Activated T-helper 1 cell treated with anti-CD3 and anti-CD28 coated beads, Interleukin-12 subunit alpha, Interleukin-12 subunit beta, Interleukin-2, Interleukin-4 antibody, amounts not matched to agents 30 ng/mL and 10 ng/mL and 1 ng/mL, durations not matched to agents 14 hours and 24 hours and 36 hours (primary cell): Measurements from ENCODE around the gene NUCKS1. TPM values are rescaled to one million over a fixed set of nuclear protein-coding genes. Genes with fewer than 3 reads are reported as not detected.

Experiments
- DNase-seq: peaks from one replicate; pipeline ENCODE4 v3.0.0; 2021; ENCODE audit warnings: low spot score
- H3K27ac Mint-ChIP-seq: one replicate; pipeline ENCODE4 v1.8.0; 2021; ENCODE audit warnings: mild to moderate bottlenecking, mixed read lengths
- H3K27me3 Mint-ChIP-seq: one replicate; pipeline ENCODE4 v1.8.0; 2022; ENCODE audit warnings: mild to moderate bottlenecking, moderate library complexity, mixed read lengths; ENCODE audit not compliant: insufficient read depth
- H3K36me3 Mint-ChIP-seq: one replicate; pipeline ENCODE4 v1.8.0; 2021; ENCODE audit warnings: low read depth, mixed read lengths
- H3K4me1 Mint-ChIP-seq: one replicate; pipeline ENCODE4 v1.8.0; 2021; ENCODE audit warnings: low read depth, mixed read lengths
- H3K4me3 Mint-ChIP-seq: one replicate; pipeline ENCODE4 v1.8.0; 2021; ENCODE audit warnings: mild to moderate bottlenecking, moderate library complexity, mixed read lengths
- H3K9me3 Mint-ChIP-seq: one replicate; pipeline ENCODE4 v1.8.0; 2021; ENCODE audit warnings: mixed read lengths
- intact Hi-C: fragments of 100-400 bp; cut with micrococcal nuclease; formaldehyde crosslinking; loops from one replicate; pipeline ENCODE4 v1.15.1; 2024
- total RNA-seq: library from RNA; stranded (reverse); gene quantifications from 2 replicates; pipeline ENCODE4 v1.2.3, GENCODE V29; 2022

Gene NUCKS1
- total RNA-seq, 1 donor from 2014 or later: 147 TPM

DNA sequence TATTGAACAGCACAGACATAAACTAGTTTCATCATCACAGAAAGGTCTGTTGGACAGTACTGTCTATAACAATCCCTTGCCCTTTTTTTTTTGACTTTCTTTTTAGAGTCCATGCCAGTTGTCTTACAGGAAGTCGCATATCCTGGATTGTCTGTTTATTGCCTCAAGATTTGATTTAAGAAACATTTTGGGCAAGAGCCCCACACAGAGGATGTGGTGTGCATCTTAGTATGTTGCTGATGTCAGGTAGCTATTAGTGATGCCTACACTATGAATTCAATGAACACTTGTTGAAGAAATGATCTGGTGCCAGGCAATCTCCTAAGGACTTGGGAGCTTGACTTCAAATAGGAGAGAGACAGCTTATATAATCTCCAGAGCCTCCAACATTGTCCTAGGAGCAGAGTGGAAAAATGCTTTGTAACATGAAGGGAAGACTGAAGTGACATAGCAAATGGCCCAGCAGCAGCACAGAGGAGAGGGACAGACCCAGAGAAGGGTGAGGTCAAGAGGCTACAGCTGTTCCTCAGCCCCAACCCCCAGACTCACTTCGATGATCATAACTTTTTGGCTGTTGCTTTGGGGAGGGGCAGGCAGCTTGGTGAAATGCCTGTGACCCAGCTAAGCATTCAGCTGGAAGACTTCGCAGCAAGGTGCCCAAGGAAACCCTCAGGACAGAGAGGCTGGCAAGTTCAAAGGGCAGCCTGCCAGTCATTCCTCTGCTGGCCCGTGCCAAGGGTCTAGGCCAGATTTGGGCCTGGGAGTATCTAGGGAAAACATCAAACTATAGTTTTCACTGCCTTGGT, 32.8 kb upstream of the NUCKS1 start:
- Mint-ChIP-seq H3K4me3 (no peak overlapping the region), H3K36me3 (peaks cover 3% of the 10 kb centered on the region), H3K27me3 (no peaks in the 10 kb centered on the region), H3K9me3 (no peaks in the 10 kb centered on the region), H3K4me1 (peaks cover 22% of the 10 kb centered on the region), H3K27ac (peak overlapping the region; percentile 16)
- no peak for DNase-seq
- intact Hi-C loops: loop anchor here (2.0 kb wide), 1 partner anchor 124 kb away; no protein-coding TSS in a partner anchor

- intact Hi-C loops: no loop called here
- H3K4me1 Mint-ChIP-seq: peaks cover 36% of the 10 kb centered on the region
- no peaks in the 10 kb centered on the region for H3K27me3 Mint-ChIP-seq
- DNase-seq: no peak
- H3K4me3 Mint-ChIP-seq: no peak overlapping the region
- H3K9me3 Mint-ChIP-seq: no peaks in the 10 kb centered on the region
- no peak overlapping the region for H3K27ac Mint-ChIP-seq
- H3K36me3 Mint-ChIP-seq: peaks cover 3% of the 10 kb centered on the region
Observed at GRCh38 chr1:205780335-205780734, 30.4 kb upstream of the NUCKS1 start.

DNA sequence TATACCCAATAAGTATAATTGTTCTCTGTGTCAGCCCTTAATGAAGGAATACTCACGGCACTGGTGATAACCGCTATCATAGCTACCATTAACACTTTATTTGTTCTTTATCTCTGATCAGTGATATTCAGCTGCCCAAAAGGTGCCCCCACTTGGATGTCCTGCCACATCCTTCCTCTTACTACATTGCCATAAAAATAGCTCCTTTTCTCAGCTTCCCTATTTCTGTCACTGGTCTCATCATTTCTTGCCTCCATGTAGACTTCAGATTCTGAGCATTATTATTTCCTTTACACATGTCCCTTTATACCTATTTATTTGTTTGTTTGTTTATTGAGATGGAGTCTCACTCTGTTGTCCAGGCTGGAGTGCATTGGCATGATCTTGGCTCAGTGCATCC, 28.0 kb upstream of the NUCKS1 start:
- Mint-ChIP-seq H3K9me3 (no peaks in the 10 kb centered on the region), H3K36me3 (peaks cover 13% of the 10 kb centered on the region), H3K27ac (no peak overlapping the region), H3K4me1 (peaks cover 50% of the 10 kb centered on the region), H3K4me3 (no peak overlapping the region), H3K27me3 (no peaks in the 10 kb centered on the region)
- no peak for DNase-seq
- intact Hi-C loops: no loop called here

DNA sequence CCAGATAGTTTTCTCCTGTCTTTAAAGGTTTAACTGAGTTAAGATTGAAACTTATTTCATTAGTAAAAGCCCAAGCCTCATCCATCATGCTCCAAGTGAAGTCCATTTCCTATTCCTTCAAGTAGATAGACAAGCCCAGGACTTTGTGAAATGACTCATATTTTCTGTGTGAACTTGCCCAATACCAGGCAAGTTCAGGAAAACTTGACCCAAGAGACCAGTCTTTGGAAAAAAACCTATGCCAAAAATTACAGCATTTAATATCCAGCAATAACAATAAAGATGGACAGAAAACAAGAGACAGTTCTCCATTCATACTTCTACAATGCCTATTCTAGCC, 25.7 kb upstream of the NUCKS1 start:
- Mint-ChIP-seq H3K4me1 (peaks cover 53% of the 10 kb centered on the region), H3K36me3 (peaks cover 23% of the 10 kb centered on the region), H3K27ac (peak overlapping the region; percentile 93)

DNA sequence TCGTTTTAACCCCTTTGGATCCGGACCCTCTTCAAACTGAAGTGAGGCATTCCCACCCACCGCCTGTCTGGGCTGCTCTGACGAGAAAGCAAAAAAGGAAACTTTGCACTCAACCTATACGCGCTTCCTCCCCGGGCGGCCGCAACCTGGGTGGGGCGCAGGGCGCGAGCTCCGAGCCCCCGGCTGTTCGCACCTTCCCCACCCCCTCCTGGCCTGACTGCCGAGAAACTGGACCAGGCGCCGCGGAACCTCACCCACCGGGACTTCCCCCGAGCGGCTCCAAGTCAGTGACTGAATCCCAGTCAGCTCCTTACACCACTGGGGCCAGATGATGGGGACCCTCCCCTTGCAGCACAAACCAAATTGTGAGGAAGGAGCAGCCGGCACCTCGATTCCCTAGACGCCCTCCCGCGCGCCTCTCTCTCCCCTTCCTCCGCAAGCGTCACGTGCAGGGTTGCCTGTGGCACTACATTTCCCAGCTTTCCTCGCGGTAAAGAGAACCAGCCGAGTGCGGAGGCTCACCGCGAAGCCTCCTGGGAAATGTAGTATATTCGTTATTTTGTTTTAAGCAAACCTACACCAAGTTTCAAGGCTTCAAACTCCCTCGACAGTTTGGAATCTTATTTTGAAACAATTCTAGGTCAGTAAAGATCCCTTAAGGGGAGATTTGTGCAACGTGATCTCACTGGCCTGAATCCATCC, 25.2 kb upstream of the NUCKS1 start, which contains the start of gene RAB29:
TSS of gene RAB29 (minus strand) at position 468 of the 702 bp plus-strand sequence. CDS start 526 bp downstream, outside the sequence.
- H3K27ac Mint-ChIP-seq: peak within 1 kb of the TSS; percentile 93
- H3K4me1 Mint-ChIP-seq: peaks cover 59% of the 10 kb centered on the region
- DNase-seq: peak; percentile 82
- H3K4me3 Mint-ChIP-seq: peak within 1 kb of the TSS; percentile 88
- H3K27me3 Mint-ChIP-seq: no peaks in the 10 kb centered on the region
- H3K9me3 Mint-ChIP-seq: no peaks in the 10 kb centered on the region
- peaks cover 27% of the 10 kb centered on the region for H3K36me3 Mint-ChIP-seq
- intact Hi-C loops: loop anchor here (1.0 to 2.0 kb wide), 4 partner anchors 38 to 143 kb away; partner anchors contain the start of genes ELK4 and SLC41A1

More for the DNA sequence above, 25.7 kb upstream of the NUCKS1 start:
- Mint-ChIP-seq H3K9me3 (no peaks in the 10 kb centered on the region), H3K27me3 (no peaks in the 10 kb centered on the region), H3K4me3 (peak overlapping the region; percentile 88)
- intact Hi-C loops: loop anchor here (1.0 to 2.0 kb wide), 4 partner anchors 38 to 143 kb away; partner anchors contain the start of genes ELK4 and SLC41A1
- no peak for DNase-seq

DNA sequence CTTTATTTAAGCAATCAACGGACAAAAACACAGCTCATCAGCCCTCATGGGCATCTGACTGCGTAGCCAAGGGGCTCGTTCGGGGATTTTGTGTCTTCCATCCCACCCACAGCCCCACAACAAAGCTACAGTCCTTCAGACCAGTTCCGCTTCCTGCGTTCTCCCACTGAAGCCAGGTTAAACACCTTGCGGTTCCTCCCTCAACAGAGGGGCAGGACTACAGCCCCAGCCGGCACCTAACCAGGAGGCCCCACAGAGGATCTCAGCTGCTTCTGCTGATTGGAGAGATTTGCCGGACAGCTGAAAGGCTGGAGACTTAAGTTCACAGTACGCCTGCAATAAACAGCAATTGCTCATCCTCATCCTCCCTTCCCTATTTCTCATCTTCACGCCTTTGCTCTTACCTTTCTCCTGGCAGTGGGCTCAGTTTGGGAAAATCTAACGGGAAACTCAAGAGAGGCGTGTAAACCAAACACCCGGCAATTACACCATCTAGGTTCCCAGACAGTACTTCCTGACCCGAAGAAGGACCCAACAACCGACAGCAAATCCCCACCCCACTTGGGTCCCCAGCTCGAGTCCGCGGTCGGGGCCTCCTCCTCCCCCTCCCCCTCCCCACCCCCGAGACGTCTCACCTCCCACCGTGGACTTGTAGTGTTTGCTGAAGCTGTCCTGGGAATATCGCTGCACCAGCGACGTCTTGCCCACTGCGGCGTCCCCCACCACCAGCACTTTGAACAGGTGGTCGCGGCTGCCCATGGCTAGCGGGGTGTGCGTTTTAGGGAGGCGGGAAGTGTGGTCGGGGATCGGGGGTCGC, 24.4 kb upstream of the NUCKS1 start:
- Mint-ChIP-seq H3K4me3 (peak overlapping the region; percentile 88), H3K9me3 (no peaks in the 10 kb centered on the region), H3K27me3 (no peaks in the 10 kb centered on the region), H3K36me3 (peaks cover 34% of the 10 kb centered on the region), H3K4me1 (peaks cover 63% of the 10 kb centered on the region), H3K27ac (peak overlapping the region; percentile 92)
- peak; percentile 42 for DNase-seq
- intact Hi-C loops: loop anchor here (1.0 to 5.0 kb wide), 5 partner anchors 39 to 182 kb away; partner anchors contain the start of genes ELK4 and SLC41A1

- Mint-ChIP-seq H3K36me3 (peaks cover 44% of the 10 kb centered on the region), H3K4me3 (peak overlapping the region; percentile 88), H3K9me3 (no peaks in the 10 kb centered on the region), H3K4me1 (peaks cover 67% of the 10 kb centered on the region), H3K27ac (peak overlapping the region; percentile 92), H3K27me3 (no peaks in the 10 kb centered on the region)
- intact Hi-C loops: loop anchor here (1.0 to 5.0 kb wide), 4 partner anchors 22 to 180 kb away; partner anchors contain the start of gene NUCKS1
- no peak for DNase-seq
Observed at GRCh38 chr1:205772607-205773032, 22.6 kb upstream of the NUCKS1 start.

DNA sequence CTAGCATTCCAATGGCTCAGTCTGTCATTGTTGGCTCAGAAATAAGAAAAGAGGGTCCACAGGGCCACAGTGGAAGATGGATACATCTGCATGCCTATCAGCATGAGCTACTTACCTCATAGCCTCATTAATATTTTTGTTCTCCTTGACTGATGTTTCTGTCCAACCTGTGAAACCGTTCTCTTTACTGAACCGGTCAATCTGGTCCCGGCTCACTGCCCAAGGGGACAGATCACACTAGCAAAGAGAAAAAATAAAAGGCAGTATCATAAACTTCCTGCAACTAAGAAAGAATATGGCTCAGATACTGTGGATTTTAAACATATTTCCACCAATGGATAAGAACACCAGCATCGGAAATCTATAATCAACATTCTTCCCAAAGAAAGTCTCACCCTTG, 20.6 kb upstream of the NUCKS1 start:
- Mint-ChIP-seq H3K4me1 (peaks cover 72% of the 10 kb centered on the region), H3K4me3 (peak overlapping the region; percentile 37), H3K27ac (peak overlapping the region; percentile 74), H3K27me3 (no peaks in the 10 kb centered on the region), H3K36me3 (peaks cover 54% of the 10 kb centered on the region), H3K9me3 (no peaks in the 10 kb centered on the region)
- intact Hi-C loops: loop anchor here (5.0 kb wide), 1 partner anchor 178 kb away; no protein-coding TSS in a partner anchor
- DNase-seq: no peak

GRCh38 chr1:205769641-205770365, 19.8 kb upstream of the NUCKS1 start:
- no peak for DNase-seq
- H3K27me3 Mint-ChIP-seq: no peaks in the 10 kb centered on the region
- no peak overlapping the region for H3K4me3 Mint-ChIP-seq
- no peaks in the 10 kb centered on the region for H3K9me3 Mint-ChIP-seq
- H3K4me1 Mint-ChIP-seq: peaks cover 68% of the 10 kb centered on the region
- intact Hi-C loops: loop anchor here (5.0 kb wide), 1 partner anchor 178 kb away; no protein-coding TSS in a partner anchor
- no peak overlapping the region for H3K27ac Mint-ChIP-seq
- peaks cover 58% of the 10 kb centered on the region for H3K36me3 Mint-ChIP-seq

DNA sequence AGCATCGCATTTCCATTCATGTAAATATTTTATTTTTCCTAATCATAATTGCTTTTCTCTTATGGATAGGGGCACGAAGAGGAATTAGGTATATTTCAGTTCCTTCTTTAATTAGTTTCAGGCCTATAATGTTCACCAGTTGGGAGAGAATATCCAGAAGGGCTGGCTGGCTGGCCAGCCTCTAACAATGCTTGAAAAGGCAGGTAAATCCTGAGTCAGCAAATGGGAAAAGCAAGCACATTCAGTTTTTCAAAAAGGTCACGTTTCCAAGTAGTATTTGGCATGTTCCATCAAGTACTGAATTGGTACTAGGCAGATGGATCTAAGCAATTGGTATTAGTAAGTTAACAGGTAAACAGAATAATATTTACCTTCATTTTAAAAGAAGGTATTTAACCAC, 17.3 kb upstream of the NUCKS1 start:
- H3K4me3 Mint-ChIP-seq: no peak overlapping the region
- no peak for DNase-seq
- H3K27me3 Mint-ChIP-seq: no peaks in the 10 kb centered on the region
- H3K4me1 Mint-ChIP-seq: peaks cover 49% of the 10 kb centered on the region
- H3K9me3 Mint-ChIP-seq: no peaks in the 10 kb centered on the region
- intact Hi-C loops: no loop called here
- peaks cover 44% of the 10 kb centered on the region for H3K36me3 Mint-ChIP-seq
- no peak overlapping the region for H3K27ac Mint-ChIP-seq

DNA sequence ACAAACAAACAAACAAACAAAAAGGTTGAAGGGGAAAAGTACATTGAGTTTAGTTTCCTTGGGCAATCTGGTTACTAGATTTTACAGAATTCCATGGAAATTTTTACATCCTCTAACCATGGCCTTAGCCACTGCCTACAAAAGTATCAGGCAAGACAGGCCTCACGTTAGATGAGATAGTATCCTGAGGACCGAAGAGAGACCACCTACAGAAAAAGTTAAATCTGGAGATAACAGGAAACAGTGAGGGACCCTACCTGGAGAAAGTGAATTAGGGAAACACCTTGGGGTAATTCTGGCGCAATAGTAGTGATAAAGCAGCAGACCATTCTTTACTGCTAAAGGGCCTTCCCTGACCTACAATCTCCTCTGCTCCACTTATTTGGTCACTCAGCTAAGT, 16.6 kb upstream of the NUCKS1 start:
- Mint-ChIP-seq H3K4me1 (peaks cover 43% of the 10 kb centered on the region), H3K36me3 (peaks cover 44% of the 10 kb centered on the region), H3K27ac (peak overlapping the region; percentile 29), H3K9me3 (no peaks in the 10 kb centered on the region), H3K4me3 (no peak overlapping the region), H3K27me3 (no peaks in the 10 kb centered on the region)
- no peak for DNase-seq
- intact Hi-C loops: no loop called here

GRCh38 chr1:205766038-205766437, 16.1 kb upstream of the NUCKS1 start:
- Mint-ChIP-seq H3K9me3 (no peaks in the 10 kb centered on the region), H3K36me3 (peaks cover 41% of the 10 kb centered on the region), H3K27me3 (no peaks in the 10 kb centered on the region), H3K4me3 (no peak overlapping the region), H3K4me1 (peaks cover 38% of the 10 kb centered on the region), H3K27ac (peak overlapping the region; percentile 29)
- no peak for DNase-seq
- intact Hi-C loops: no loop called here
